HTR-8/SVneo (cell line): ENCODE results near the gene GJA4.
"Not testable (repeated sequence)": the region's sequence is repeated elsewhere in the genome, so short reads cannot be mapped to it uniquely, and the experiment has no call there.

Source experiments
- DNase-seq: peaks from one replicate; pipeline ENCODE4 v3.0.0; 2011; ENCODE audit warnings: low spot score, mixed read lengths; ENCODE audit not compliant: insufficient read length
- FAIRE-seq: peaks from 2 replicates; lab custom pipeline; 2011; peaks lifted over from hg19 to GRCh38; lab: Jason Lieb, UNC

Gene GJA4

DNA sequence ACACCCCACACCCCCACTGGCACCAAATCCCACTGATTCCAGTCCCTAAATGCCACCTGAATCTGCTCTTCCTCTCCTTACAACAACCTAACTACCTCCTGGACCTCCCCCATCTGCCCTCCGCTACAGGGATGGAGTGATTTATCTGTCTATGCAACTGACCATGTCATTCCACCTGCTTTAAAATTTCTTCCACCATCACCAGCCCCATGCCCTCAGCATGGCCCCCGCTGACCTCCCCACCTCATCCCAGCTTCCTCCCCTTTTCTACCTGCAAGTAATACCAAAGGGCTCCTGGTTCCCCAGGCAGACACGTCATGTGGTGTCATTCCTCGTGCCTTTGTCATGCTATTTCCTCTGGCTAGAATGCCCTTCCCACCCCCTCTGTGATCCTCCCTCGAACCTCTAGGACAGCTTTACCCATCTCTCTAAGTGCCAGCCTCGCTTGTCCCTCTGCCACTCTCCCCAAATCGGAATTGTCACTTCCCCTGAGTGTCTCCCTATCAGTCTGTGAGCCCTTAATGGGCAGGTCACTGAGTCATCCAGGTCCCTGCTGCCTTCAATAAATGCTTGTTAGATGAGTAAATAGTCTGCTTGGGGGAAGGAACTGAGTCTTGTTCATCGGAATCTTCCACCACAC lies 29.5 kb upstream of the GJA4 start:
- DNase-seq, result peak; percentile 58
- FAIRE-seq, result peak; percentile 4

DNA sequence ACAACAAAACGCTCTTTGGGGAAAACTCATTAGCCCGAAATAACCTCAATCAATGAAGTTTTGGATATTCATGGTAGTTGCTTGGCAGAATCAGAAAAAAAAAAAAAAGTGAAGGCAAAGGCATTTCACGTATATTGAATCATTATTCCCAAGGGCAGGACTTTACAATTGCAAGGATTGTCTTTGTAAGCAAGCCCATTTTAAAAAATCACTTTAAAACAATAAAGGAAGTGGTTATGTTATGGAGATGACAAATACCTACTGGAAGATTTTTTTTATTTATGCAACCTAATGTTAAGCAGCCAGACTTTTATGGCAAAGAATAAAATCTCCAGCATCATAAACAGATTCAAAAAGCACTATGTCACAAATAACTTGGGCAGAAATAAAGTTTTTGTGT lies 23.9 kb upstream of the GJA4 start:
- no peak for DNase-seq
- FAIRE-seq, result no peak

DNA sequence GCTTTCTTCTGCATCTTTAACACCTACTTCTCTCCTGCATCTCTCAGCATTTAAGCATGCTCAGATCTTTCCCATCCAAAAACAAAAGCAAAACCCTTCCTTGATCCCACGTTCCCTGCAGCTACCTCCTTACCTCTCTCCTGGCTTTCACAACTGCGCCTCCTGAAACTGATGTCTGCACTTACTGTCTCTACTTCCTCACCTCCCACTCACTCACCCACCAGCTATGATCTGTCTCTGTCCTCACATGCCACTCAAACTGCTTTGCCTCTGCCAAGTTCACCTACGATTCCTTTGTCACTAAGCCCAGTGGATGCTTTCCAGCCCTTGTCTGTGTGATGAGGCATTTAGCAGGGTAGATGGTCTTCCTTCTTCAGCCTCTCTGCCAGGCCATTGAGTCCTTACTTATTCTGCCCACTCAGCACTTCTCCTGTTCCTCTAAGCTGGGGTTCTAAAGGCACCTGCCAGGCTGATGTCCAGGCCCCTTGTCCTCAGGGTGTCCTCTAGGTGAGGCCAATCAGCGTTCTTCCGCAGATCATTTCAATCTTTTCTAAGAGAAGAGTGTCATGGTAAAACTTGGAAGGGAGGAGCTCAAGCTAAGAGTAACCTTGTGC lies 21.8 kb upstream of the GJA4 start:
- DNase-seq (no peak), FAIRE-seq (no peak)

DNA sequence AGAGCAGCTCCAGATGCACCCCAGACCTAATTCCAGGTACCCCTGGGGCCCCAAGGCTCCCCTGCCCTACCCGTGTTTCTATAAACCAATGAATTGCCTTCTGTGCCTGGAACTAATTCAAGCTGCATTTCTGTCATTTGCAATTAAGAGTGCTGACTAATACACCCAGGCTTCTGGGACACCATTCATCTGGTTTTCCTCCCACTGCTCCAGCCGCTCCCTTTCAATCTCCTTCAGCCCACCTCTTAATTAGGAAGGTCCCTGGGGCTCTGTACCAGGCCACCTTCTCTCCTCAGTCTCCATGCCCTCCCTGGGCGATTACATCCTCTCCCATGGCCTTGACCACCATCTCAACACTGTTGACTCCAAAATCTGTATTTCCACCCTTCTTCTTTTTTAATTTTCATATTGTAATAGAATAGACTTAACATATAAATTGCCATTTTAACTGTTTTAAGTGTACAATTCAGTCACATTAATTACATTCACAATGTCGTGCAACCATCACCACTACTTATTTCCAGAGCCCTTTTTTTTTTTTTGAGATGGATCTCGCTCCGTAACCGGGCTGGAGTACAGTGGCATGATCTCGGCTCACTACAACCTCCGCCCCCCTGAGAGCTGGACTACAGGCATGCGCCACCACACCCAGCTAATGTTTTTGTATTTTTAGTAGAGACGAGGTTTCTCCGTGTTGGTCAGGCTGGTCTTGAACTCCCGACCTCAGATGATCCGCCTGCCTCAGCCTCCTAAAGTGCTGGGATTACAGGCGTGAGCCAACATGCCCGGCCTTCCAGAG lies 21.0 kb upstream of the GJA4 start:
- FAIRE-seq, result no peak

DNA sequence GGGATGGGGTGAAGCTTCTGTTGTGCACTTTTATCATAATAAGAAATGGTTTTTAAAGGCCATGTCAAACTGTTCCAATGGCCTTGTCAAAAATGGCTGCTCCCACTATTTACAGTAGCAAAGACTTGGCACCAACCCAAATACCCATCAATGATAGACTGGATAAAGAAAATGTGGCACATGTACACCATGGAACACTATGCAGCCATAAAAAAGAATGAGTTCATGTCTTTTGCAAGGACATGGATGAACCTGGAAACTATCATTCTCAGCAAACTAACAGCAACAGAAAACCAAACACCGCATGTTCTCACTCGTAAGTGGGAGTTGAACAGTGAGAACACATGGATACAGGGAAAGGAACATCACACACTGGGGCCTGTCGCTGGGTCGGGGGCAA lies 19.7 kb upstream of the GJA4 start:
- FAIRE-seq, DNase-seq: not testable (repeated sequence)

More for the DNA sequence above, 21.0 kb upstream of the GJA4 start:
- no peak for DNase-seq

DNA sequence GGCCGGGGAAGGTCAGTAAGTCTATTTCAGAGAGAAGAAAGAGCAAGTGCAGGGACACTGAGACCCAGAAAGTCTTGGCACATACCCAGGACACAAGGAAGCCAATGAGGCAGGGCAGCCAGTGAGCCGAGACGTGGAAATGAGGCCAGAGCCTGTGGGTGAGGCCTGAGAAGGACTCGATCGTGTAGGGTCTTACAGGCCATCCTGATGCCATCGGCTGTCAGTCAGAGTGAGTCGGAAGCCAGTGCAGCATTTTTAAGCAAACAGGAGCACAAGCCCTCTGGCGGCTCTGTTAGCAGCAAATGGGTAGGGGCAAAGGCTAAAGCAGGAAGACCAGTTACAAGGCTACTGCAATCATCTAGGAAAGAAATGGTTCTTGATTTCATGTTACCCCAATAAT lies 17.8 kb upstream of the GJA4 start:
- no peak for FAIRE-seq
- no peak for DNase-seq

DNA sequence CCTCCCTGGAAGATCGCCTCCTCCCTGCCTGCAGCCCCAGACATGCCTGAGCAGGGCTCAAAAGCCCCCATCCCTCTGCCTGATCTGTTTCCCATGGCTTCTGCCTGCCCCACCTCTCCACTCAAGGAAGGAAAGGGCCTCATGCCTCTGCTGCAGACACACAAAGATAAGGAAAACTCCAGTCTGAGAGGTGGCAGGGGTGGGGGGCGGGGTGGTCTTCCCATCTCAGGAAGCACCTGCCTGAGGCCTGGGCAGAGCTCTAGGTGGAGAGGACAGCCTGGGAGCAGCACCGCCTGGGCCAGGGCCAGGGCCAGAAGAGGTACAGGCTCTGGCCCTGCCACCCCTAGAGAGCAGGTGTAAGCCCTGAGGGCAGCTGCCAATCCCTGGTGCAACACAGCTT lies 15.9 kb upstream of the GJA4 start:
- FAIRE-seq (no peak), DNase-seq (no peak)

DNA sequence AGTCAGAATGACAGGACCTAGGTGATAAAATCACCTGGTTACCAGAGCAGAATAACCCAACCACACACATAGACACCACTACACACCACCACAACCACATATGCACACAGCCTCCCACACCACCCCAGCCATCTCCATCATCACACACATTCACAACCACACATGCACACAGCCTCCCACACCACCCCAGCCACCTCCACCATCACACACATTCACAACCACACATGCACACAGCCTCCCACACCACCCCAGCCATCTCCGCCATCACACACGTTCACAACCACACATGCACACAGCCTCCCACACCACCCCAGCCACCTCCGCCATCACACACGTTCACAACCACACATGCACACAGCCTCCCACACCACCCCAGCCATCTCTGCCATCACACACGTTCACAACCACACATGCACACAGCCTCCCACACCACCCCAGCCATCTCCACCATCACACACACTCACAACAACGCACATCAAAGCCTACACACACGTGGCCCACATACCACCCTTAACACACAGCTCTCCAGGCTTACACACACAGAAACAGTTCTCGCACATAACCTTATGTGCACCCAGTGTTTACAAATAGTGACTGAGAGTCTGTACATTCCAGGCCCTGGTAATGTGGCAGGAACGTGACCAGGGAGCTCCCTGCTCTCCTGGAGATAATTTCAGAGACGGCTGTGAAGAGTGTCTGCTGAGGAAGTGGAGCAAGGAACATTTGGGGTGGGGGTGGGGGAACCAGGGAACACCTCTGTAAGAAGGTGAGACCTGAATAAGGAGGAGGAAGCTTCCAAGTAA lies 15.1 kb upstream of the GJA4 start:
- DNase-seq (no peak), FAIRE-seq (no peak)

DNA sequence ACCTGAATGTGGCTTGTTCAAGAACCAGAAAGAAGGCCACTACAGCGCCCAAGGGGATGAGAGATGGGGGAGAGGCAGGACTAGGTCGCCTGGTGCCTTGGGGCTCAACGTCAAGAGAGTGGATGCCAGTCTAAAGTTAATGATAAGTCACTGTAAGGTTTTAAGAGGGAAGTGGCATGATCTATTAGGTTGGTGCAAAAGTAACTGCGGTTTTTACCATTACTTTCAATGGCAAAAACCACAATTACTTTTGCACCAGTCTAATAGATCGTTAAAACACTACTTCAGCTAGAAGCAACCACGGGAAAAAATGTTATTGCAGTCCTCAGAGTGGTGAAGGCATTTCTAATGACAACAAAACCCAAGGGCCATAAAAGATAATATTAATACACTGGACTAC lies 14.4 kb upstream of the GJA4 start:
- DNase-seq (no peak), FAIRE-seq (no peak)

DNA sequence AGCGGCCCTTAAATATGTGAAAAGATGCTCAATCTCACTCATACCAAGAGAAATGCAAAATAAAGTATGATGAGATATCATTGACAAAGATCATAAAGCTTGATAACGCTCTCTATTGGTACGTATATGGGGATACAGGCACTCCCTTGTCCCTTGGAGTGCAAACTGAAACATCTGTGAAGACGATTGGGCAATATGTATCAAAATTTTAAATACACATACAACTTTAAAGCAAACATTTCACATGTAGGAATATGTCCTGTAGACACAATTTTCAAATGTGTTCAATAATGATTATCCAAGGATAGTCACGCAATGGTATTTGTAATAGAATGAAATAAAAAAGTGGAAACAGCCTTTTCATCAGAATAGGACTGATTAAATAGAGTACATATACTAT lies 13.8 kb upstream of the GJA4 start:
- no peak for FAIRE-seq
- no peak for DNase-seq

DNA sequence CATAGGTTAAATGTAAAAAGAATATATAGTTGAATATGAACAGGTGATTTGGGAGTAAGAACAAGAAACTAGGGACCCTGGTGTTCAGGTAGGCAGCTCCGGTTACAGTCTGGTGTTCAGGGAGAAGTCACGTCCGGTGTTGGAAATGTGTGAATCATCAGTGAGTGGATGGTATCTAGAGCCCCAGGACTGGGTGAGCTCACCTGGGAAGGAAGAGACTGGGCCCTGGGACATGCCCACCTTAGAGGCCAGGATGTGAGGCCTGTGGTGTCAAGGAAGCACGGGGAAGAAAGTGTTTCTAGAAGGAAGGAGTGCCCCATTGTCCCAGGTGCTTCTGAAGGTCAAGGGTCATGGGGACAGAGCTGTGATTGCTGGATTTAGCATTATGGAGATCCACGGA lies 13.3 kb upstream of the GJA4 start:
- FAIRE-seq, result no peak

DNA sequence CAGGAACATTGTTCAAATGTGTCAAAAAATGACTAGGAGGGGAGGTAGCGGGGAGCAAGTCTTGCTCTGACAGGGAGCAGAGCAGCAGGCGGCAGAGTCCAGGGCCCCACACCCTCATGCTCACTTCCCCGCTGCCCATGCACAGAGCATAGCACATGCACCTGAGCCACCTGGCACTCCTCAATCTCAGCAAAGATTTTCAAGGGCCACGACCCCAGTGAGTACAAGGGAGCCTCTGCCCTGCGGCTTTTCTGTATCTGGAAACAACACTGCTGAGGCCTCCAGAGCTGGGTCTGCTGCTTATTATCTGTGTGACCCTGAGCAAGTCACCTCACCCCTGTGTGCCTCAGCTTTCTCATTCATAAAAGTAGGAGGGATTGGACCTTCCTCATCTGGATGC lies 12.8 kb upstream of the GJA4 start:
- no peak for FAIRE-seq
- no peak for DNase-seq

More for the DNA sequence above, 13.3 kb upstream of the GJA4 start:
- no peak for DNase-seq

DNA sequence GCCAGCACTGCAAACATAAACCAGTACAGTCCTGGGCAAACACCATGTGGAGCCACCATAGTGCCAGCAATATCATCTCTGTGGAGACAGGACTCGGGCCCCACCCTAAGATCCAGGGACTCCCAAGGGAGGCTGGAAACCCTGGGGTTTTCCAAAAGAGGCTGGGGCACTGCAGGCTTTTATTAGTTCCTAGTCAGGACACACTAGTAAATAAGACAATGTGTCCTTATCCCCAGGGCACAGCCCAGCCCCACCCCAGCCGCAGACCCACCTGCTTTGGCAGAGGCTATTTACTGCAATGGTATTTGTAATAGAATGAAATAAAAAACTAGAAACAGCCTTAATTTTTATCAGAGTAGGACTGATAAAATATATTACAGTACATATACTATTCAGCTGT lies 12.3 kb upstream of the GJA4 start:
- FAIRE-seq, result no peak
- no peak for DNase-seq

DNA sequence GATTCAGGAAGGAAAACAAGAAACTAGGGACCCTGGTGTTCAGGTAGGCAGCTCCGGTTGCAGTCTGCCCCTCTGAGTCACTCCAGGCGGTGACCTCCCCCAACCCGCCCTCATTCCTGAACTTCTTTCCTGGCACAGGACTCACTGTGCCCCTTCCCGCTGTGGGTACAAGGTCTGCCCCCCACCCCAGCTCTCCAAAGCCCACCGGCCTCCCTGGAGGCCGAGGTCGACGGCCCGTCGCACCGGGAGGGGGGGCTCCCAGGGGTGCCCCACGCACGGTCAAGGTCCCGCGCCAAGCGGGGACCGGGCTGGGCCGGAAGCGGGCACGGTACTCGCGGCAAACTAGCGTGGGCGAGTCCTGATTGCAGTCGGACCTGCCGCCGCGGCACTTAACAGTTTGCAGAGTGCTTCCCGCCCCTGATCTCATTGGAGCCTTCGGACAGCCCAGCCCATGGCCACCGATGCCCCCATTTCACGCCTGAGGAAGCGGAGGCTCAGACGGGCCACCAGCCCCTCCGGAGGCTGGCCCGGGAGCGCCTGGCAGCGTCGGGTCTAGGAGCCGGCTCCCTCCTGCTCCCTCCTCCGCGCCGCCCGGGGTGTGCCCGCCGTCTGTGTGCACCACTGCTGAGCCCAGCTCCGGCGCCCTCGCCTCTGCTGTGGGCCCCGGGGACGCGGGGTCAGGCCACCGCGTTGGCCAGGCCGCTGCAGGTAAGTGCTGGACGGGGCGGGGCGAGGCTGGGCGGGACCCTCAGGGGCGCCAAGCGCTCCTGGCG lies 11.5 kb upstream of the GJA4 start, which contains the start of gene GJB3:
Gene GJB3 (plus strand): TSS at position 144 of the 773 bp plus-strand sequence. CDS start 3,549 bp downstream, outside the sequence.
- DNase-seq (no peak), FAIRE-seq (peak; percentile 28)

DNA sequence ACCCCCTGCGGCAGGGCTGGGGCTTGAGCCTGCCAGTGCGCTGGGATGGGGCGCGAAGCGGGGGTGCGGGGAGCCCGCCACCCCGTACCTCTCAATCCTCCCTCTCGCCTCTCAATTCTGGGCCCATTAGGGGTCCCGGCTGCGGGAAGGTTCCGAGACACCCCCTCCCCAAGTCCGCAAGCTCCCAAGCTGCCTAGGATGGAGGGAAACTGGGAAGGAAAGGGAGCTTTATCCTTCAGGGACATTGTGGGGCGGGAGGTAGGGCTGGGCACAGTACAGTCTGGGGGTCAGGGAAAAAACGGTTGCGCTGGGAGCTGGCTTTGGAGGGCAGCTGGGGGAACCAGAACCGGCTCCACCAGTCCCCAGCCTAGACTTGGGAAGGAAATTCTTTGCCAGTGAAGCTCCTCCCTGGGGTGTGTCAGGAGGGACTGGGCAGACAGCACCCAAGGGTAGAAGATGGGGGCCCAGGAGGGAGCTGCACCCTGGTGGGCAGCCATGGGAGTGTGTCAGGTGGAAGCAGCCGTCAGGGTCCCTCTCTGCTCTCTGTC lies 10.9 kb upstream of the GJA4 start:
- FAIRE-seq, result no peak

DNA sequence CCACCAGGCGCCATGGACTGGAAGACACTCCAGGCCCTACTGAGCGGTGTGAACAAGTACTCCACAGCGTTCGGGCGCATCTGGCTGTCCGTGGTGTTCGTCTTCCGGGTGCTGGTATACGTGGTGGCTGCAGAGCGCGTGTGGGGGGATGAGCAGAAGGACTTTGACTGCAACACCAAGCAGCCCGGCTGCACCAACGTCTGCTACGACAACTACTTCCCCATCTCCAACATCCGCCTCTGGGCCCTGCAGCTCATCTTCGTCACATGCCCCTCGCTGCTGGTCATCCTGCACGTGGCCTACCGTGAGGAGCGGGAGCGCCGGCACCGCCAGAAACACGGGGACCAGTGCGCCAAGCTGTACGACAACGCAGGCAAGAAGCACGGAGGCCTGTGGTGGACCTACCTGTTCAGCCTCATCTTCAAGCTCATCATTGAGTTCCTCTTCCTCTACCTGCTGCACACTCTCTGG lies 8.0 kb upstream of the GJA4 start:
- DNase-seq (no peak), FAIRE-seq (no peak)

More for the DNA sequence above, 10.9 kb upstream of the GJA4 start:
- no peak for DNase-seq

DNA sequence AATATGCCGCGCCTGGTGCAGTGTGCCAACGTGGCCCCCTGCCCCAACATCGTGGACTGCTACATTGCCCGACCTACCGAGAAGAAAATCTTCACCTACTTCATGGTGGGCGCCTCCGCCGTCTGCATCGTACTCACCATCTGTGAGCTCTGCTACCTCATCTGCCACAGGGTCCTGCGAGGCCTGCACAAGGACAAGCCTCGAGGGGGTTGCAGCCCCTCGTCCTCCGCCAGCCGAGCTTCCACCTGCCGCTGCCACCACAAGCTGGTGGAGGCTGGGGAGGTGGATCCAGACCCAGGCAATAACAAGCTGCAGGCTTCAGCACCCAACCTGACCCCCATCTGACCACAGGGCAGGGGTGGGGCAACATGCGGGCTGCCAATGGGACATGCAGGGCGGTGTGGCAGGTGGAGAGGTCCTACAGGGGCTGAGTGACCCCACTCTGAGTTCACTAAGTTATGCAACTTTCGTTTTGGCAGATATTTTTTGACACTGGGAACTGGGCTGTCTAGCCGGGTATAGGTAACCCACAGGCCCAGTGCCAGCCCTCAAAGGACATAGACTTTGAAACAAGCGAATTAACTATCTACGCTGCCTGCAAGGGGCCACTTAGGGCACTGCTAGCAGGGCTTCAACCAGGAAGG lies 7.4 kb upstream of the GJA4 start:
- DNase-seq, result no peak
- no peak for FAIRE-seq

DNA sequence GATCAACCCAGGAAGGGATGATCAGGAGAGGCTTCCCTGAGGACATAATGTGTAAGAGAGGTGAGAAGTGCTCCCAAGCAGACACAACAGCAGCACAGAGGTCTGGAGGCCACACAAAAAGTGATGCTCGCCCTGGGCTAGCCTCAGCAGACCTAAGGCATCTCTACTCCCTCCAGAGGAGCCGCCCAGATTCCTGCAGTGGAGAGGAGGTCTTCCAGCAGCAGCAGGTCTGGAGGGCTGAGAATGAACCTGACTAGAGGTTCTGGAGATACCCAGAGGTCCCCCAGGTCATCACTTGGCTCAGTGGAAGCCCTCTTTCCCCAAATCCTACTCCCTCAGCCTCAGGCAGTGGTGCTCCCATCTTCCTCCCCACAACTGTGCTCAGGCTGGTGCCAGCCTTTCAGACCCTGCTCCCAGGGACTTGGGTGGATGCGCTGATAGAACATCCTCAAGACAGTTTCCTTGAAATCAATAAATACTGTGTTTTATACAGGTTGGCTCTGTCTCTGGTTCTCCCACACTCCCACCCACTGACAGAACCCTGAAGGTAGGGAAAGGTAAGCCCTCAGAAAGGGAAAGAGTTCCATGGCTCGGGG lies 6.8 kb upstream of the GJA4 start:
- FAIRE-seq (no peak), DNase-seq (no peak)
